RKO (cell line): ENCODE data around the gene DIP2A.

Experiments
- DNase-seq: peaks from one replicate; pipeline ENCODE4 v3.0.0-alpha.2; 2016; ENCODE audit warnings: low spot score

The DIP2A gene

GRCh38 chr21:46538262-46538661 lies 79.6 kb downstream of the DIP2A start:
- no peak for DNase-seq

- no peak for DNase-seq
Measured at GRCh38 chr21:46538851-46539666, 80.4 kb downstream of the DIP2A start.

GRCh38 chr21:46540087-46540710 lies 81.5 kb downstream of the DIP2A start:
- no peak for DNase-seq

- no peak for DNase-seq
Measured at GRCh38 chr21:46542588-46543124, 84.0 kb downstream of the DIP2A start.

GRCh38 chr21:46543306-46543705 lies 84.6 kb downstream of the DIP2A start:
- no peak for DNase-seq

- DNase-seq = no peak
Measured at GRCh38 chr21:46544003-46544402, 85.3 kb downstream of the DIP2A start.

- no peak for DNase-seq
Measured at GRCh38 chr21:46544824-46545223, 86.1 kb downstream of the DIP2A start.

GRCh38 chr21:46545363-46545762 lies 86.7 kb downstream of the DIP2A start:
- DNase-seq = no peak

GRCh38 chr21:46545911-46546310 lies 87.2 kb downstream of the DIP2A start:
- no peak for DNase-seq

GRCh38 chr21:46546799-46547198 lies 88.1 kb downstream of the DIP2A start:
- DNase-seq = no peak

GRCh38 chr21:46549650-46550049 lies 91.0 kb downstream of the DIP2A start:
- DNase-seq = no peak

GRCh38 chr21:46550116-46550941 lies 91.6 kb downstream of the DIP2A start:
- no peak for DNase-seq

GRCh38 chr21:46551636-46552241 lies 93.0 kb downstream of the DIP2A start:
- DNase-seq = no peak

- DNase-seq = no peak
Measured at GRCh38 chr21:46552274-46552673, 93.6 kb downstream of the DIP2A start.

- DNase-seq = no peak
Measured at GRCh38 chr21:46552865-46553379, 94.2 kb downstream of the DIP2A start.

GRCh38 chr21:46553993-46554392 lies 95.3 kb downstream of the DIP2A start:
- no peak for DNase-seq

- no peak for DNase-seq
Measured at GRCh38 chr21:46554431-46555224, 95.9 kb downstream of the DIP2A start.

GRCh38 chr21:46555225-46555617 lies 96.5 kb downstream of the DIP2A start:
- DNase-seq = no peak

- no peak for DNase-seq
Measured at GRCh38 chr21:46555678-46556077, 97.0 kb downstream of the DIP2A start.

- no peak for DNase-seq
Measured at GRCh38 chr21:46556802-46557201, 98.1 kb downstream of the DIP2A start.

GRCh38 chr21:46557469-46557868 lies 98.8 kb downstream of the DIP2A start:
- no peak for DNase-seq
